B cell (primary cell): ENCODE data around the gene HBM.

Experiments
- CTCF ChIP-seq: fragments of 200-600 bp; IDR thresholded peaks from one replicate; pipeline ENCODE4 v1.8.0; 2022; ENCODE audit warnings: antibody characterized with exemption, mild to moderate bottlenecking
- EZH2 ChIP-seq: IDR thresholded peaks from 2 replicates; pipeline ENCODE4 v1.6.1; 2012; ENCODE audit warnings: borderline replicate concordance, low read depth, mild to moderate bottlenecking, moderate library complexity, low read length; ENCODE audit not compliant: insufficient read depth, poor library complexity, severe bottlenecking

GRCh38 chr16:183005-183404 lies 17.2 kb downstream of the HBM start:
- no peak for TF ChIP-seq CTCF
- TF ChIP-seq EZH2: no peak
